Measurements from ENCODE around the gene FAM78A. TPM values are rescaled to one million over a fixed set of nuclear protein-coding genes. Genes with fewer than 3 reads are reported as not detected.

FAM78A gene
- total RNA-seq, 1 experiment from 2014 or later: 0.07 TPM

GRCh38 chr9:131289301-131290035, 13.2 kb upstream of the FAM78A start, which contains the start of gene PLPP7:
Gene PLPP7, plus strand, starts transcription at chr9:131289723. Its CDS starts 275 bp downstream, at chr9:131289998.
- Histone ChIP-seq H3K4me3 (ENCODE audit: low read length) (no peak within 1 kb of the TSS), H3F3A (ENCODE audit: low read length, unreplicated experiment) (no peaks in the 10 kb centered on the region), H3K27me3 (ENCODE audit: low read length) (no peaks in the 10 kb centered on the region), H3K4me1 (ENCODE audit: insufficient read depth, low read length) (no peaks in the 10 kb centered on the region), H3K79me2 (ENCODE audit: low read length) (no peaks in the 10 kb centered on the region), H3K36me3 (ENCODE audit: low read depth, low read length) (no peaks in the 10 kb centered on the region), H4K20me1 (ENCODE audit: low read length) (no peaks in the 10 kb centered on the region), H2AFZ (ENCODE audit: low read length) (no peak within 1 kb of the TSS), H3K27ac (ENCODE audit: low read length) (no peak within 1 kb of the TSS), H3K4me2 (ENCODE audit: low read length) (no peak within 1 kb of the TSS), H3K9me2 (replicated peaks; ENCODE audit: low read length) (no peaks in the 10 kb centered on the region), H3K9ac (ENCODE audit: low read length) (no peak within 1 kb of the TSS), H3K9me3 (ENCODE audit: low read length) (no peaks in the 10 kb centered on the region)
- BruUV-seq (replicated peaks): no TSS peak
- POLR2A ChIA-PET (ENCODE audit: unreplicated experiment): no interaction called here
- intact Hi-C loops (cut with micrococcal nuclease): no loop called here
- CTCF ChIA-PET: no interaction called here
- DNase-seq: no peak
- ATAC-seq: no peak
- no peak for TF ChIP-seq EZH2 (IDR thresholded peaks at IDR 0.05; ENCODE audit: low read length, unreplicated experiment)
- TF ChIP-seq CTCF (conservative IDR thresholded peaks at IDR 0.05; ENCODE audit: low read depth, low read length): no peak
- no peak for TF ChIP-seq EZH2phosphoT487 (IDR thresholded peaks at IDR 0.05; ENCODE audit: borderline replicate concordance, low read length)

- no TSS peak for BruUV-seq (replicated peaks)
- Histone ChIP-seq H3K9me3 (ENCODE audit: low read length) (no peaks in the 10 kb centered on the region), H3K4me1 (ENCODE audit: insufficient read depth, low read length) (no peaks in the 10 kb centered on the region), H3K79me2 (ENCODE audit: low read length) (no peaks in the 10 kb centered on the region), H3F3A (ENCODE audit: low read length, unreplicated experiment) (no peaks in the 10 kb centered on the region), H3K27me3 (ENCODE audit: low read length) (no peaks in the 10 kb centered on the region), H4K20me1 (ENCODE audit: low read length) (no peaks in the 10 kb centered on the region), H2AFZ (ENCODE audit: low read length) (no peak overlapping the region), H3K4me2 (ENCODE audit: low read length) (no peak overlapping the region), H3K36me3 (ENCODE audit: low read depth, low read length) (no peaks in the 10 kb centered on the region), H3K9ac (ENCODE audit: low read length) (no peak overlapping the region), H3K27ac (ENCODE audit: low read length) (no peak overlapping the region), H3K9me2 (replicated peaks; ENCODE audit: low read length) (no peaks in the 10 kb centered on the region), H3K4me3 (ENCODE audit: low read length) (no peak overlapping the region)
- ATAC-seq (no peak), DNase-seq (no peak)
- CTCF ChIA-PET: no interaction called here
- intact Hi-C loops (cut with micrococcal nuclease): no loop called here
- TF ChIP-seq CTCF (conservative IDR thresholded peaks at IDR 0.05; ENCODE audit: low read depth, low read length) (no peak), EZH2 (IDR thresholded peaks at IDR 0.05; ENCODE audit: low read length, unreplicated experiment) (no peak), EZH2phosphoT487 (IDR thresholded peaks at IDR 0.05; ENCODE audit: borderline replicate concordance, low read length) (no peak)
- POLR2A ChIA-PET (ENCODE audit: unreplicated experiment): no interaction called here
Observed at GRCh38 chr9:131288217-131288616, 11.9 kb upstream of the FAM78A start.

GRCh38 chr9:131287359-131287758, 11.0 kb upstream of the FAM78A start:
- Histone ChIP-seq H4K20me1 (ENCODE audit: low read length) (no peaks in the 10 kb centered on the region), H3K27me3 (ENCODE audit: low read length) (peaks cover under 1% of the 10 kb centered on the region), H3K79me2 (ENCODE audit: low read length) (no peaks in the 10 kb centered on the region), H3K4me1 (ENCODE audit: insufficient read depth, low read length) (no peaks in the 10 kb centered on the region), H2AFZ (ENCODE audit: low read length) (no peak overlapping the region), H3K9me2 (replicated peaks; ENCODE audit: low read length) (no peaks in the 10 kb centered on the region), H3K4me3 (ENCODE audit: low read length) (no peak overlapping the region), H3K9ac (ENCODE audit: low read length) (no peak overlapping the region), H3K4me2 (ENCODE audit: low read length) (no peak overlapping the region), H3K27ac (ENCODE audit: low read length) (no peak overlapping the region), H3K36me3 (ENCODE audit: low read depth, low read length) (no peaks in the 10 kb centered on the region), H3F3A (ENCODE audit: low read length, unreplicated experiment) (no peaks in the 10 kb centered on the region), H3K9me3 (ENCODE audit: low read length) (no peaks in the 10 kb centered on the region)
- no peak for ATAC-seq
- intact Hi-C loops (cut with micrococcal nuclease): no loop called here
- POLR2A ChIA-PET (ENCODE audit: unreplicated experiment): no interaction called here
- no peak for DNase-seq
- BruUV-seq (replicated peaks): no TSS peak
- CTCF ChIA-PET: no interaction called here
- TF ChIP-seq EZH2phosphoT487 (IDR thresholded peaks at IDR 0.05; ENCODE audit: borderline replicate concordance, low read length) (no peak), EZH2 (IDR thresholded peaks at IDR 0.05; ENCODE audit: low read length, unreplicated experiment) (no peak), CTCF (conservative IDR thresholded peaks at IDR 0.05; ENCODE audit: low read depth, low read length) (no peak)
